ENCODE results near the gene GTPBP2. TPM values are rescaled to one million over a fixed set of nuclear protein-coding genes. Genes with fewer than 3 reads are reported as not detected.
A peak's percentile ranks its signal among the peaks of the same experiment; 100 is the strongest.

GTPBP2 gene, protein sequence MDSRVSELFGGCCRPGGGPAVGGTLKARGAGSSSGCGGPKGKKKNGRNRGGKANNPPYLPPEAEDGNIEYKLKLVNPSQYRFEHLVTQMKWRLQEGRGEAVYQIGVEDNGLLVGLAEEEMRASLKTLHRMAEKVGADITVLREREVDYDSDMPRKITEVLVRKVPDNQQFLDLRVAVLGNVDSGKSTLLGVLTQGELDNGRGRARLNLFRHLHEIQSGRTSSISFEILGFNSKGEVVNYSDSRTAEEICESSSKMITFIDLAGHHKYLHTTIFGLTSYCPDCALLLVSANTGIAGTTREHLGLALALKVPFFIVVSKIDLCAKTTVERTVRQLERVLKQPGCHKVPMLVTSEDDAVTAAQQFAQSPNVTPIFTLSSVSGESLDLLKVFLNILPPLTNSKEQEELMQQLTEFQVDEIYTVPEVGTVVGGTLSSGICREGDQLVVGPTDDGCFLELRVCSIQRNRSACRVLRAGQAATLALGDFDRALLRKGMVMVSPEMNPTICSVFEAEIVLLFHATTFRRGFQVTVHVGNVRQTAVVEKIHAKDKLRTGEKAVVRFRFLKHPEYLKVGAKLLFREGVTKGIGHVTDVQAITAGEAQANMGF
- 43.4 and 58.1 TPM in 2 replicates for total RNA-seq (2014; rRNA removed; shearing (Covaris generic))

DNA sequence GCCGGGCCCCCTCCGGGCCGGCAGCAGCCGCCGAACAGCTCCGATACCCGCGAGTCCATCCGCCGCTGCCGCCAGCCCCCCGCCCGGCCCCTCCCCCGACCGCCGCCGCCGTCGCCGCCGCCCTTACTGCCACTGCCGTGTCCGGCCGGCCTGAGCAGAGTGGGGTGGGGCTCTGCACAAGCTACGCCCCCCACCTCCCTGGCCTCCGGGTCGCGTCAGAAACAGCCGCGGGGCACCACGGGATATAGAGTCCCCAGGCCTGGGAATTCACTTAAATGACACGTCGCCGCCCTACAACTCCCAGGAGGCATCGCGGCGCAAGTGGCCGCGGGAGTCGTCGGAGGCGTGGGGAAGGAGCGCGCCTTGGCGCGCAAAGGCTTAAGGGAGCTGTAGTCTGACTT, at the start of gene GTPBP2:
Gene GTPBP2, minus strand, starts transcription at position 161 of the 401 bp plus-strand sequence. Its CDS starts 102 bp downstream, at position 59.
- Histone ChIP-seq H3K4me3 (peak within 1 kb of the TSS; percentile 94), H3K4me1 (peaks cover 12% of the 10 kb centered on the region), H3K36me3 (peaks cover 23% of the 10 kb centered on the region), H3K27me3 (no peaks in the 10 kb centered on the region), H3K27ac (peak within 1 kb of the TSS; percentile 96), H3K9me3 (replicated peaks) (no peaks in the 10 kb centered on the region)
- peak; percentile 99 for DNase-seq

DNA sequence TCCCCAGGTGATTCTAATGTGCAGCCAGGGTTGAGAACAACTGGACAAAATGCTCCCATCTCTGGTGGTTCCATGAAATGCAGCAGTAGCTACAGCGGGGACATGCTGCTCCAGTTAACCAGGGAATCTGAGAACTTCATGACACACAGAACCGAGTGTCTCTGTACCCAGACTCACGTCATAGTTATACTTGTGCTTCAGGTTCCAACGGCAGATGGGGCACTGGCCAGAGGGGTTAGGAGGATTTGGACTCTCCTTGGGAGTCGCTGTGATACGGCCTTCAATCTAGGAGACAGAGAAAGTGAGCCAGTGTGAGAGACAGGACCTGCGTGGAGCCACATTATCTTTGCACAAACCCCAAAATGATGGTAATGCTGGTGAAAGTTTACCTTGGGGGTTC, 49.3 kb upstream of the GTPBP2 start:
- no peak for DNase-seq
- no peaks in the 10 kb centered on the region for H3K9me3 ChIP-seq (replicated peaks)
- H3K4me3 ChIP-seq: no peak overlapping the region
- no peak overlapping the region for H3K27ac ChIP-seq
- no peaks in the 10 kb centered on the region for H3K27me3 ChIP-seq
- peaks cover 53% of the 10 kb centered on the region for H3K36me3 ChIP-seq
- H3K4me1 ChIP-seq: no peaks in the 10 kb centered on the region

DNA sequence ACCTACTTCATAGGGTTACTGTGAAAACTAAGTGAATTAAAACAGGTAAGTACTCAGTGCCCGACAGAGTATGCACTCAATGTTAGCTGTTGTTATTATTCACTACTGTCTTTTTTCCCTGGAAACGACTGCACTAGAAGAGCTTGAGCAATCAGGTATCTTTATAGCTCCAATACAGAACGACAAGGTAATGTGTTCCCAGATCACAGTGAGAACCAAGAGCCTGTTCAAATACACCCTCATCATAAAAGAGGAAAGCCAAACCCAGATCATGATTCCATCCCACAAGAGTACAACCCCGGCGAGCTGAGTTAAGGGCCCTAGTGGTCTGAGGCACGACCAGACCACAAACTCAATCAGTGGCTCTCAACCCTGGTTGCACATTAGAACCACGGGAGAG, 48.7 kb upstream of the GTPBP2 start:
- no peak overlapping the region for H3K27ac ChIP-seq
- no peaks in the 10 kb centered on the region for H3K27me3 ChIP-seq
- H3K36me3 ChIP-seq: peaks cover 53% of the 10 kb centered on the region
- DNase-seq: no peak
- H3K4me1 ChIP-seq: no peaks in the 10 kb centered on the region
- no peaks in the 10 kb centered on the region for H3K9me3 ChIP-seq (replicated peaks)
- H3K4me3 ChIP-seq: no peak overlapping the region

DNA sequence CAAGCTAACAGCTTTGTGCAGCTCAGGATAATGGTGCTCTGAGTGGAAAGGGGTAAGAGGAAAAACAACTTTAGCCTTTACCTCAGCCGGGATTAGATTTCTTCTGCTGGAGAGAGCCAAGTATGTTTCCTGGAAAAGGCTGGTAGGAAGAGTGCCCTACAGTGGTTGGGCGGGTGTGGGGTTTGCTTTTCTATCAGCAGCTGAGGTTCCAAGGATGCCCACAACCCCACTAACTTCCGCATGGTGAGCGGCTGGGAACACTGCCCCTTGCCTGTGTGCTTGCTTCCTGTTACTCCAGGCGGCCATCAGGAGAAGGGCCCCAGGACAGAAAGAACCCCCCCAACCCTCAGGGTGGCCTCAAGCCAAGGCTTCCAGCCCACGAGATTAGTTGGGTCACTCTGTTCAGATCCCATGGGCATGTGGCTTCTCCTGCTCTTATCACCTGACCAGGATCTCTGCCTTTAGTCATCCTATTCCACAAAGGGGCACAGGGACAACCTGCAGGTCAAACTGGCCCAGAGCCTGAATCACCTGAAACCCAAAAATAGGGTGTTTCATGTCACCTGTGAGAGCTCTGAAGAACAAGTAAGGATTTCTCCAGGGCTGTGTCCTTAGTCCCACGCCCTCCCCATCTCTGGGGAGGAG, 48.0 kb upstream of the GTPBP2 start:
- Histone ChIP-seq H3K4me1 (no peaks in the 10 kb centered on the region), H3K27ac (no peak overlapping the region), H3K36me3 (peaks cover 55% of the 10 kb centered on the region), H3K27me3 (no peaks in the 10 kb centered on the region), H3K4me3 (no peak overlapping the region), H3K9me3 (replicated peaks) (no peaks in the 10 kb centered on the region)
- no peak for DNase-seq

DNA sequence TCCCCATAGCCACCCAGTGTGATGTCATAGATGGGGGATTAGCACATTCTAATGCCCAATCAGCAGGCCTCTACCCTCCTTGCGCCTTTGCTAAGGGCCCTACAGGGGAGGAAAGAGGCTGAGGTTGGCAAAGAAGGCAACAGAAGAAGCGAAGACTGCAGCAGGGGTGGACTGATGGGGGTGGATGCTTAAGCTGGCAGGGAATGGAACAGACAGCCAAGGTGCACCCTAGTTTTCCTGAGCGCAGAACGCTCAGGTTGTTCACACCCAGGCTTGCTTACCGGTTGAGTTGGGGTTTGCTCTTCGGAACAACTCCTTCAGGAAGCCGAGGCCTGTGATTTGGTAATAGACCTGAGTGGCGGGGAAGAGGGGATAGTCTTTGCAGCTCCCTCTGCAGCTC, 45.9 kb upstream of the GTPBP2 start:
- Histone ChIP-seq H3K4me1 (no peaks in the 10 kb centered on the region), H3K4me3 (no peak overlapping the region), H3K27ac (no peak overlapping the region), H3K9me3 (replicated peaks) (no peaks in the 10 kb centered on the region), H3K27me3 (no peaks in the 10 kb centered on the region), H3K36me3 (peaks cover 53% of the 10 kb centered on the region)
- no peak for DNase-seq

DNA sequence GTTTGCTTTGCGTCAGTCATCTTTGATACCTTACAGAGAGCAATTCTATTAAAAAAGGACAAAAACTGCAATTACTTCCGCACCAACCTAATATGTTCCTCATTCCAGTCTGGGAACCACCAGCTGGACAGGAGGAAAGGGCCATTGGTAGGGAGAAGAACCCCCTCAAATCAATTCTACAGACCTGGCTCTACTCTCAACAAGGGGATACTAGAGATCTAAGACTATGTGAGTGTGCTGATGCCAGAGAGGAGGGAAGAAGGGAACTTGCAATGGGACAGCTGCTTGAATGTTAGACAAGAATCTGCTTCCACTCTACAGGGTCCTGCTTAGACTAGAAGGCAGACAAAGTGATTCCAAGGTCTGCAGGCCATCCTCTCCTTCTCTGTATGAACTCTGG, 45.2 kb upstream of the GTPBP2 start:
- Histone ChIP-seq H3K36me3 (peaks cover 52% of the 10 kb centered on the region), H3K27ac (no peak overlapping the region), H3K4me1 (no peaks in the 10 kb centered on the region), H3K9me3 (replicated peaks) (no peaks in the 10 kb centered on the region), H3K4me3 (no peak overlapping the region), H3K27me3 (no peaks in the 10 kb centered on the region)
- DNase-seq: no peak

DNA sequence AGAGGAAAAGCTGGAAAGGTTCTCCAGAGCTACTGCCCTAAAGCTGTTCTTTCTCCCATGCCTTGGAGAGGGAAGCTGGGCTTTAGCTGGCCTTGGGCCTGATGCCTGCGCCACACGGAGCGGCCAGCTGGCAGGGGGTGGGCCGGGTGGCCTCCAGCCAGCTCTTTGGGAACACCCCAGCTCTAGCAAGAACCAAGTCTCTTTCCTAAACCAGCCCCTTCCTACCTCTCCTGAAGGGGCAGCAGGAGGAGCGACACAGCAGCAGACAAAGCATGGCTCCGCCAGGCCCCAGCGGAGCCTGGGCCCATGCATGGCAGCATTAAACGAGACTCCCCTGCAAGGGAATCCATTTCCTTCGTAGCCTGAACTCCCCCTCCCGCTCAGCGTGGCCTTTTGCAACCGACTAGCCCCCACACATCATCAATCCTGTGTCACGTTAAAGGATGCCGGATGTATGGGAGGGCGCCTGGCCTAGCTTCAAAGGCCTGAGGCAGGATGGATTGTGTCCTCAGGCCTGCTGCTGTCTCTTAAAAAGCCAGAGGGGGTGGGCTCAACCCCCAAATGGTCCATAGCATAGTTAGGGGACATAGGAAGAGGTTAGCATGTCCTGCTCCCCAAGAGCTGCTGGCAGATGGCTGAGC, 44.5 kb upstream of the GTPBP2 start:
- Histone ChIP-seq H3K27ac (no peak overlapping the region), H3K4me1 (no peaks in the 10 kb centered on the region), H3K9me3 (replicated peaks) (no peaks in the 10 kb centered on the region), H3K4me3 (no peak overlapping the region), H3K36me3 (peaks cover 50% of the 10 kb centered on the region), H3K27me3 (no peaks in the 10 kb centered on the region)
- DNase-seq: no peak

DNA sequence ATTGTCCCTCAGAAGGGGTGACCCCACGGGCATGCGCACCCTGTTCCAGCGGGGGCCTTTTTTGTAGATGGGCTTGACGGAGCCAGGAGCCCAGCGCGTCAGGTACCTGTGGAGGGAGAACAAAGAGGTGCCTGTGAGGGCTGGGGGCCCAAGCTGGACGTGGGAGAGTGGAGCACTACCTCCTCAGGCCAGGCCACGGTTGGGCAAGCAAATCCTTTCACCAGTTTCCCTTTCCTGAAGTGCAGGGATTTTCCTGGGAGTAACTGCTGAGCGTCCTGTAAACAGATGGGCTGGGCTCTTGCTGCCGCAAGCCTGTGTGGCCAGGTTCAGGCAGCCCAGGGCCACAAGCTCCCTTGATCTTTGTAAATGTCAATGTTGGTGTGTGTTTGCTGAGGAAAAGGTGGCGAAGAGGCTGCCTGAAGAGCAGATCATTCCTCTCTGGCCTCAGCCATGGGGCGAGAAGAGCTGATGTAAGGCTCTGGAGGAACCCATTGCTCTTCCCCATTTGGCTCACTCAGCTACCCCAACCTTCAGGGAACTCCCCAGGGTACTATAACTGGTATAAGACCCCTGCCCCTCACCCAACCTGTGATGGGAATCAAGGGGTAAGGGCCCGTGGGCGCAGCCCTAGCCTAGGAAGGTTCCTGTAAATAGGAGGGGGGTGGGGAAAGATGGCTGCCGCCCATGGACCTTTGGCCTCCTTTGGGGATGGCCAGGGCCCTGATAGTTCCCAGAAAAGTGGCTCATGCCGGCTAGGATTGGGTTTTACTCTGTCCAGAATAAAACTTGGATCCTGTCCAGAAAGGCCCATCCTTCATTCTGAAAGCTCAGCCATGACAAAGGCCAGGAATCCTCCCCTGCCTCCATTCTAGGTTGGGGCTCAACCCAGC, 43.0 kb upstream of the GTPBP2 start:
- no peak for DNase-seq
- peaks cover 35% of the 10 kb centered on the region for H3K36me3 ChIP-seq
- no peaks in the 10 kb centered on the region for H3K27me3 ChIP-seq
- H3K9me3 ChIP-seq (replicated peaks): no peaks in the 10 kb centered on the region
- peaks cover 5% of the 10 kb centered on the region; the same call in 1 of the 2 replicates for H3K4me1 ChIP-seq
- H3K4me3 ChIP-seq: no peak overlapping the region
- H3K27ac ChIP-seq: no peak overlapping the region

DNA sequence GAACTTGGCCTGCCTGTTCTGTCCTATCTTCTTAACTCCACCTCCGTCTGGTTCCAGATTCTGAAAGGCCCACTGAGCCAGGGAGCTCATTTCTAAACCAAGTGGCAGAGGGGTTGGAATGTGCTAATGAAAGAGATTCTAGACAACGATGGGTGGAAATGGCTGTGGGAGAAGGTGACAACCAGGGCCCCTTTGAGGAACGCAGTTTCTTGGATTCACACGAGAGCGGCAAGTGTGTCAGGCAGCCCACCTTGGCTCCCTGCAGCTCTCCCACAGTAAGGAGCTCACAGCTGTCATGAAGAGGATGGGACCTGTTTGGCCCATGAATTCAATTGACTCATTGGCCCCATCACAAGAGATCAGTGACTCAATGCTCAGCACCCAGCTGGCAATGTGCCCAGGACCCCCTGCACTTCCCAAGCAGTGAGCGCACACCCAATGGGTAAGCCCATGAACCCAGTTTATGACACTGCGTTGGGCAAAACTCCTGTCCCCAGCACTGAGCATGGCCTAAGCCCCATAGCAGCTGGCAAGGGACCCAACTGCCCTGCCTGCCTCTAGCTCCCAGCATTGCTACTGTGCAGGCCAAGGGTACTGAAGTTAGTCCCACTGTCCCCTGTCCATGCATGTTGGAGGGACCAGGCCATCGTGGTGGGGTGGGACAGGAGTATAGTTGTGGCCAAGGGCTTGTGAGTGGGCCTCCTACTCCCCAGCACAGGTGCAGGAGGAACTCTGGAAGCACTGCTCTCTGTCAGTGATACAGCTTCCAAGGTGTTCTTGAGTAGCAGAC, 42.1 kb upstream of the GTPBP2 start:
- DNase-seq: no peak
- Histone ChIP-seq H3K36me3 (peaks cover 32% of the 10 kb centered on the region), H3K4me3 (no peak overlapping the region), H3K9me3 (replicated peaks) (no peaks in the 10 kb centered on the region), H3K4me1 (peaks cover 11% of the 10 kb centered on the region), H3K27ac (no peak overlapping the region), H3K27me3 (no peaks in the 10 kb centered on the region)

DNA sequence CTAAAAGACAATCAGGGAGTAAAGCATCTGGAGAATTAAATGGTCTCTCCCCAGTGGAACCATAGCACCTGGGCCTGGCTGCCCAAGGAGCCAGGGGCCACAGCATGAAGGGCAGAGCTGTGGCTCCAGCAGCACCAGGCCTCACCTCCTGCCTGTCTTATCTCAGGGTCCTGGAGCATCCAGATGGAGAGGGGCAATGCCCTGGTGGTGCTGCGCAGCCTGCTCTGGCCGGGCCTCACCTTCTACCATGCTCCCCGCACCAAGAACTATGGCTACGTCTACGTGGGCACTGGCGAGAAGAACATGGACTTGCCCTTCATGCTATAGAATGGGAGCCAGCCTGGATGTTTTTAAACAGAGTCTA, 41.5 kb upstream of the GTPBP2 start:
- no peaks in the 10 kb centered on the region for H3K9me3 ChIP-seq (replicated peaks)
- no peak for DNase-seq
- H3K4me1 ChIP-seq: peaks cover 17% of the 10 kb centered on the region
- no peak overlapping the region for H3K27ac ChIP-seq
- H3K27me3 ChIP-seq: no peaks in the 10 kb centered on the region
- H3K4me3 ChIP-seq: no peak overlapping the region
- H3K36me3 ChIP-seq: peaks cover 32% of the 10 kb centered on the region

DNA sequence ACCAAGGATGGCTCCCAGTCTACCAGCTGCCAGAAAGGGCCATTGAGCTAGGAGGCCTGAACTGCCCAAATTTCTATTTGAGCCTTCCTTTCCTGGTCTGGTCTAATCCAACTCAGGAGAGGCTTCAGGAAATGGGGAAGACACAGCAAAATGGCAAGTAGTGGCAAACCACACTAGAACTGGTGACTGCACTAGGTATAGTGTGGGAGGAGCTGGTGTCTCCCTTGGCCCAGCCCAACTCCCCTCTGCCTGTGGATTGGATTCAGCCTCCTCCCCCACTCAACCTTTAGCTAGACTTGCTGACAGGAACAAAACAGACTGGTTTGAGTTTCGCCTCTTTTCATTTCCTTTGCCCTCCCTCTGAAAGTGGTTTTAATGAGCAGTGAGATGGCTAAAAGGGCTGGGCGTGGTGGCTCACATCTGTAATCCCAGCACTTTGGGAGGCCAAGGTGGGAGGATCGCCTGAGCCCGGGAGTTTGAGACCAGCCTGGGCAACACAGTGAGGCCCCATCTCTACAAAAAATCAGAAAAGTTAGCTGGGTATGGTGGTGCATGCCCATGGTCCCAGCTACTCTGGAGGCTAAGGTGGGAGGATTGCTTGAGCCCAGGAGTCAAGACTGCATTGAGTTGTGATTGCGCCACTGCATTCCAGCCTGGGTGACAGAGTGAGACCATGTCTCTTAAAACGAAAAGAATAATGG, 41.0 kb upstream of the GTPBP2 start:
- H3K4me1 ChIP-seq: peaks cover 22% of the 10 kb centered on the region
- H3K27me3 ChIP-seq: no peaks in the 10 kb centered on the region
- H3K36me3 ChIP-seq: peaks cover 27% of the 10 kb centered on the region
- H3K27ac ChIP-seq: no peak overlapping the region
- H3K4me3 ChIP-seq: no peak overlapping the region
- H3K9me3 ChIP-seq (replicated peaks): no peaks in the 10 kb centered on the region
- DNase-seq: no peak

DNA sequence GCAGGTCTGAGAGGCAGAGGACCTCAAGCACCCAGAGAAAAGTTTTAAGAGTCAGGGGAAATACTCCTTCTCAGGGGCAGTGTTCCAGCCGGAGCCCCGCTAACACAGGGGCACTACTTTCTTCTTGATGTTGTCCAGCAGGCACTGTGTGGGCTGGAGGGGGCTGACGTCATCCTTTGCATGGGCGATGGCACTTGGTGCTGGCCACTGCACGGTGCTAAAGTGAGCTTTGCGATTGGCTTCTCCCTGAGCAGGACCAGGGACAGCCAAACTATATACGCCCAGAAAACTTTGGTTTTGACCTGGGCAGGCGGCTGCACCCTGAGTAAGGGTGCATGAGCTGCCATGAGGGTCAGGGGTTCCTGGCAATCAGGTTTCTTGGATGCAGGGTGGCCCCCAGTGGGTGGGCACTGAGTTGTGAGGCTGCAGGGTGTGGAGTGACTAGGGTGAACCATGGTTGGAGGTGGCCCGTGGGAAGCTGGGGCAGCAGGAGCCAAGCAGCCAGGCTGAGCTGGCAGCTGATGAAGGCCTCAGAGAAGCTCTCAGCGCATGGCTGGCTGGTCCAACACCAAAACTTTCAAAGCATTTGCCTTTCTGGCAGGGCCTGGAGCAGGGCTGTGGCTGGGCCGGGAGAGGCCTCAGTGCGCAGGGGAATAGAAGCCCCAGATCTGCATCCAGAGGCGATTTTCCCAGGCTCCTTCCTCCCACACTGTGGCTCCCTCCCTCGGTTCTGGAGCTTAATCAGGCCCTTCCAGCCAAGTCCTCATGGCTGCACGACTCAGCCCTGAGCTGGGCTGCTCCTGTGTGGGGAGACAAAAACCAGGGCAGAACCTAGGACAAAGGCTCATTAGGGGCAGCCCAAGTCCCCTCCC, 40.2 kb upstream of the GTPBP2 start:
- H3K36me3 ChIP-seq: peaks cover 19% of the 10 kb centered on the region
- H3K9me3 ChIP-seq (replicated peaks): no peaks in the 10 kb centered on the region

More for the DNA sequence above, 40.2 kb upstream of the GTPBP2 start:
- peaks cover 29% of the 10 kb centered on the region for H3K4me1 ChIP-seq
- no peak for DNase-seq
- no peak overlapping the region for H3K4me3 ChIP-seq
- no peak overlapping the region for H3K27ac ChIP-seq
- H3K27me3 ChIP-seq: no peaks in the 10 kb centered on the region

Measured in SJCRH30 (cell line).